CD14-positive monocyte (primary cell): ENCODE data around the gene DAW1. TPM values are rescaled to one million over a fixed set of nuclear protein-coding genes. Genes with fewer than 3 reads are reported as not detected.

ENCODE experiments used
- DNase-seq, 3 donors: peaks; one replicate each; pipeline ENCODE4 v3.0.0-alpha.2; 2011 to 2022
- H2AFZ ChIP-seq: 2 replicates; pipeline ENCODE4 v1.6.0; 2012; ENCODE audit warnings: mild to moderate bottlenecking, low read depth, low read length, inconsistent platforms; ENCODE audit not compliant: insufficient read depth, poor library complexity, severe bottlenecking
- H3K27ac ChIP-seq, 2 donors: 1 replicate in 1 of 2; 2 replicates in 1 of 2; pipeline ENCODE4 v1.5.1; 2012 to 2013; ENCODE audit warnings: low read length in 2 of 2, control low read depth in 1 of 2, inconsistent platforms in 1 of 2, low read depth in 1 of 2, mild to moderate bottlenecking in 1 of 2
- H3K27me3 ChIP-seq, 2 donors: one replicate each; pipeline versions ENCODE4 v1.6.0 to v1.6.1; 2011 to 2013; ENCODE audit warnings: low read length in 2 of 2; ENCODE audit not compliant: control insufficient read depth in 2 of 2, insufficient read depth in 2 of 2
- H3K36me3 ChIP-seq, 2 donors: replicated peaks in 1 of 2; 1 replicate in 1 of 2; 2 replicates in 1 of 2; pipeline versions ENCODE4 v1.5.1 to v1.6.1; 2012 to 2013; ENCODE audit warnings: low read length in 2 of 2, control low read depth in 1 of 2, inconsistent platforms in 1 of 2, mild to moderate bottlenecking in 1 of 2; ENCODE audit not compliant: insufficient read depth in 2 of 2, control insufficient read depth in 1 of 2
- H3K4me1 ChIP-seq, 2 donors: 1 replicate in 1 of 2; 2 replicates in 1 of 2; pipeline versions ENCODE4 v1.5.1 to v1.6.1; 2012 to 2013; ENCODE audit warnings: low read length in 2 of 2, control low read depth in 1 of 2, inconsistent platforms in 1 of 2, mild to moderate bottlenecking in 1 of 2, moderate library complexity in 1 of 2; ENCODE audit not compliant: insufficient read depth in 2 of 2, control insufficient read depth in 1 of 2
- H3K4me2 ChIP-seq: replicated peaks from 2 replicates; pipeline ENCODE3; 2012; ENCODE audit warnings: low read length, moderate library complexity, mild to moderate bottlenecking; ENCODE audit not compliant: poor library complexity, severe bottlenecking; ENCODE audit errors: extremely low read depth
- H3K4me3 ChIP-seq, 3 experiments: fragments of 200-600 bp in 1 of 3; sonication (generic) in 1 of 3; replicated peaks in 1 of 3; 1 replicate in 2 of 3; 2 replicates in 1 of 3; pipeline ENCODE4 v1.5.1; 2011 to 2013; ENCODE audit warnings: low read length in 3 of 3, mild to moderate bottlenecking in 3 of 3, control low read depth in 2 of 3, low read depth in 2 of 3, inconsistent platforms in 1 of 3, moderate library complexity in 1 of 3
- H3K79me2 ChIP-seq: 2 replicates; pipeline ENCODE4 v1.6.0; 2012; ENCODE audit warnings: mild to moderate bottlenecking, control low read depth, inconsistent platforms, low read length, moderate library complexity; ENCODE audit not compliant: insufficient read depth
- H3K9ac ChIP-seq: 2 replicates; pipeline ENCODE4 v1.6.0; 2017; ENCODE audit warnings: low read length, mild to moderate bottlenecking; ENCODE audit not compliant: insufficient read depth, poor library complexity, severe bottlenecking
- H3K9me3 ChIP-seq, 2 donors: replicated peaks in 1 of 2; 1 replicate in 1 of 2; 2 replicates in 1 of 2; pipeline versions ENCODE4 v1.5.1 to v1.6.1; 2012 to 2013; ENCODE audit warnings: low read length in 2 of 2, control low read depth in 1 of 2; ENCODE audit not compliant: control insufficient read depth in 1 of 2, insufficient read depth in 1 of 2
- H4K20me1 ChIP-seq: 2 replicates; pipeline ENCODE4 v1.6.0; 2012; ENCODE audit warnings: mild to moderate bottlenecking, low read length, control low read depth, moderate library complexity; ENCODE audit not compliant: insufficient read depth
- H3K27ac Mint-ChIP-seq, 7 donors: one replicate each; pipeline ENCODE4 v1.8.0; 2020; ENCODE audit warnings: mild to moderate bottlenecking in 7 of 7, mixed read lengths in 7 of 7, moderate library complexity in 6 of 7, inconsistent platforms in 2 of 7
- H3K27me3 Mint-ChIP-seq, 3 donors: one replicate each; pipeline ENCODE4 v1.8.0; 2021 to 2022; ENCODE audit warnings: low read depth in 3 of 3, mild to moderate bottlenecking in 3 of 3, mixed read lengths in 3 of 3, moderate library complexity in 3 of 3, inconsistent platforms in 1 of 3
- H3K36me3 Mint-ChIP-seq, 2 donors: one replicate each; pipeline ENCODE4 v1.8.0; 2020; ENCODE audit warnings: mixed read lengths in 2 of 2, inconsistent platforms in 1 of 2, mild to moderate bottlenecking in 1 of 2
- H3K4me1 Mint-ChIP-seq: one replicate; pipeline ENCODE4 v1.8.0; 2020; ENCODE audit warnings: mild to moderate bottlenecking, mixed read lengths
- H3K4me3 Mint-ChIP-seq, 2 donors: one replicate each; pipeline ENCODE4 v1.8.0; 2020; ENCODE audit warnings: mild to moderate bottlenecking in 2 of 2, mixed read lengths in 2 of 2, moderate library complexity in 1 of 2
- H3K9me3 Mint-ChIP-seq, 7 donors: one replicate each; pipeline ENCODE4 v1.8.0; 2020 to 2022; ENCODE audit warnings: mixed read lengths in 7 of 7, mild to moderate bottlenecking in 6 of 7, moderate library complexity in 6 of 7, inconsistent platforms in 2 of 7
- CTCF ChIP-seq: fragments of 200-600 bp; IDR thresholded peaks from one replicate; pipeline ENCODE4 v1.8.0; 2022; ENCODE audit warnings: antibody characterized with exemption, mild to moderate bottlenecking
- WGBS: methylation state at CpG from one replicate; pipeline ENCODE4 v1.1.5; 2013; ENCODE audit warnings: missing lambda C conversion rate; ENCODE audit not compliant: insufficient coverage; 5-methylcytosine and 5-hydroxymethylcytosine counted together
- intact Hi-C, 2 donors: fragments of 100-400 bp; cut with micrococcal nuclease; formaldehyde crosslinking; loops; one replicate each; pipeline versions ENCODE4 v1.15.0 to v1.15.1; 2023
- polyA plus RNA-seq, 3 donors: library from polyadenylated mRNA; depleted of rRNA in 1 of 3; unstranded in 2 of 3; stranded (reverse) in 1 of 3; fragments of 300-500 nt in 2 of 3; fragments of >200 nt in 1 of 3; fragmentation: Illumina TruSeq in 2 of 3; gene quantifications; 1 replicate in 2 of 3; 2 replicates in 1 of 3; pipeline ENCODE4 v1.2.3, GENCODE V29; 2012 to 2021

The DAW1 gene
- polyA plus RNA-seq, 3 donors, result not detected

- Mint-ChIP-seq H3K27me3 (peaks cover 0 to 3% (median 2%) of the 10 kb centered on the region in 3 donors), H3K36me3 (no peaks in the 10 kb centered on the region), H3K27ac (no peak overlapping the region), H3K9me3 (peaks cover 0 to 6% (median 1%) of the 10 kb centered on the region in 7 donors), H3K4me3 (no peak overlapping the region), H3K4me1 (no peaks in the 10 kb centered on the region)
- DNase-seq, result no peak
- Histone ChIP-seq H3K79me2 (no peaks in the 10 kb centered on the region), H3K36me3 (no peaks in the 10 kb centered on the region), H3K4me2 (no peak overlapping the region), H3K27ac (no peak overlapping the region), H3K9ac (no peak overlapping the region), H3K4me1 (no peaks in the 10 kb centered on the region), H4K20me1 (no peaks in the 10 kb centered on the region), H3K27me3 (no peaks in the 10 kb centered on the region), H2AFZ (no peak overlapping the region), H3K9me3 (peaks cover 0 to 4% of the 10 kb centered on the region in 2 donors), H3K4me3 (no peak overlapping the region)
- 96% methylated on average over 4 of the region's 6 CpGs for WGBS
- TF ChIP-seq CTCF, result no peak
- intact Hi-C loops, result no loop called here
These were observed 60.6 kb downstream of the DAW1 start for GRCh38 chr2:227932001-227932400.

- TF ChIP-seq CTCF, result no peak
- H3K9me3 ChIP-seq, result peaks cover 0 to 2% of the 10 kb centered on the region in 2 donors
- Mint-ChIP-seq H3K27ac (no peak overlapping the region), H3K4me3 (no peak overlapping the region), H3K36me3 (no peaks in the 10 kb centered on the region), H3K27me3 (peaks cover 1 to 3% (median 2%) of the 10 kb centered on the region in 3 donors), H3K4me1 (no peaks in the 10 kb centered on the region), H3K9me3 (peaks cover 0 to 2% (median 0%) of the 10 kb centered on the region in 7 donors)
- no peak overlapping the region for H3K4me2 ChIP-seq
- H3K36me3 ChIP-seq, result no peaks in the 10 kb centered on the region
- no peaks in the 10 kb centered on the region for H4K20me1 ChIP-seq
- no peaks in the 10 kb centered on the region for H3K27me3 ChIP-seq
- H2AFZ ChIP-seq, result no peak overlapping the region
- H3K4me1 ChIP-seq, result no peaks in the 10 kb centered on the region
- no peak overlapping the region for H3K27ac ChIP-seq
- no CpG with 5 or more reads among the region's 2 CpGs for WGBS
- intact Hi-C loops, result no loop called here
- H3K4me3 ChIP-seq, result no peak overlapping the region
- no peak overlapping the region for H3K9ac ChIP-seq
- no peak for DNase-seq
- no peaks in the 10 kb centered on the region for H3K79me2 ChIP-seq
These were observed 61.0 kb downstream of the DAW1 start for GRCh38 chr2:227932403-227932802.
